ENCODE data around the gene TMEM178B.

The TMEM178B gene

GRCh38 chr7:141466151-141466904, 392.5 kb downstream of the TMEM178B start:
- no CpG with 5 or more reads among the region's 4 CpGs for WGBS (ENCODE audit: insufficient coverage, insufficient read length)
- DNase-seq (ENCODE audit: low read depth, low spot score): no peak

GRCh38 chr7:141468341-141468740, 394.5 kb downstream of the TMEM178B start:
- no peaks in the 10 kb centered on the region for H3K9me3 ChIP-seq (ENCODE audit: control insufficient read depth, insufficient read depth, low read length)
- H3K36me3 ChIP-seq (ENCODE audit: control insufficient read depth, insufficient read depth, low read length): no peaks in the 10 kb centered on the region
- no peak overlapping the region for H3K4me3 ChIP-seq (ENCODE audit: low read length)
- H3K27ac ChIP-seq (ENCODE audit: low read length): no peak overlapping the region
- peaks cover 2% of the 10 kb centered on the region; the same call in 1 of the 2 replicates for H3K4me1 ChIP-seq (ENCODE audit: control insufficient read depth, insufficient read depth, low read length)
- H3K27me3 ChIP-seq (ENCODE audit: control insufficient read depth, insufficient read depth, low read length): no peaks in the 10 kb centered on the region
- no CpG with 5 or more reads among the region's 5 CpGs for WGBS (ENCODE audit: insufficient coverage, insufficient read length)
- DNase-seq (ENCODE audit: low read depth, low spot score): no peak

More at GRCh38 chr7:141466151-141466904, 392.5 kb downstream of the TMEM178B start:
- Histone ChIP-seq H3K4me1 (ENCODE audit: control insufficient read depth, insufficient read depth, low read length) (peaks cover 2% of the 10 kb centered on the region; the same call in 1 of the 2 replicates), H3K4me3 (ENCODE audit: low read length) (no peak overlapping the region), H3K27ac (ENCODE audit: low read length) (no peak overlapping the region), H3K27me3 (ENCODE audit: control insufficient read depth, insufficient read depth, low read length) (no peaks in the 10 kb centered on the region), H3K9me3 (ENCODE audit: control insufficient read depth, insufficient read depth, low read length) (no peaks in the 10 kb centered on the region), H3K36me3 (ENCODE audit: control insufficient read depth, insufficient read depth, low read length) (no peaks in the 10 kb centered on the region)

- no peak overlapping the region for H3K27ac ChIP-seq (ENCODE audit: low read length)
- no peaks in the 10 kb centered on the region for H3K27me3 ChIP-seq (ENCODE audit: control insufficient read depth, insufficient read depth, low read length)
- WGBS (ENCODE audit: insufficient coverage, insufficient read length): no CpG with 5 or more reads among the region's 1 CpG
- H3K4me1 ChIP-seq (ENCODE audit: control insufficient read depth, insufficient read depth, low read length): no peaks in the 10 kb centered on the region
- no peak for DNase-seq (ENCODE audit: low read depth, low spot score)
- H3K9me3 ChIP-seq (ENCODE audit: control insufficient read depth, insufficient read depth, low read length): no peaks in the 10 kb centered on the region
- no peak overlapping the region for H3K4me3 ChIP-seq (ENCODE audit: low read length)
- no peaks in the 10 kb centered on the region for H3K36me3 ChIP-seq (ENCODE audit: control insufficient read depth, insufficient read depth, low read length)
Observed at GRCh38 chr7:141475679-141476078, 401.8 kb downstream of the TMEM178B start.

- no peaks in the 10 kb centered on the region for H3K4me1 ChIP-seq (ENCODE audit: control insufficient read depth, insufficient read depth, low read length)
- H3K4me3 ChIP-seq (ENCODE audit: low read length): no peak overlapping the region
- no peaks in the 10 kb centered on the region for H3K9me3 ChIP-seq (ENCODE audit: control insufficient read depth, insufficient read depth, low read length)
Observed at GRCh38 chr7:141477865-141478264, 404.0 kb downstream of the TMEM178B start.

GRCh38 chr7:141478845-141479244, 405.0 kb downstream of the TMEM178B start:
- no peaks in the 10 kb centered on the region for H3K4me1 ChIP-seq (ENCODE audit: control insufficient read depth, insufficient read depth, low read length)
- no peak overlapping the region for H3K4me3 ChIP-seq (ENCODE audit: low read length)
- H3K9me3 ChIP-seq (ENCODE audit: control insufficient read depth, insufficient read depth, low read length): no peaks in the 10 kb centered on the region
- no peaks in the 10 kb centered on the region for H3K27me3 ChIP-seq (ENCODE audit: control insufficient read depth, insufficient read depth, low read length)
- WGBS (ENCODE audit: insufficient coverage, insufficient read length): no CpG with 5 or more reads among the region's 4 CpGs
- H3K27ac ChIP-seq (ENCODE audit: low read length): no peak overlapping the region
- no peak for DNase-seq (ENCODE audit: low read depth, low spot score)
- H3K36me3 ChIP-seq (ENCODE audit: control insufficient read depth, insufficient read depth, low read length): no peaks in the 10 kb centered on the region

More at GRCh38 chr7:141477865-141478264, 404.0 kb downstream of the TMEM178B start:
- WGBS (ENCODE audit: insufficient coverage, insufficient read length): no CpG with 5 or more reads among the region's 4 CpGs
- Histone ChIP-seq H3K36me3 (ENCODE audit: control insufficient read depth, insufficient read depth, low read length) (no peaks in the 10 kb centered on the region), H3K27ac (ENCODE audit: low read length) (no peak overlapping the region), H3K27me3 (ENCODE audit: control insufficient read depth, insufficient read depth, low read length) (no peaks in the 10 kb centered on the region)
- DNase-seq (ENCODE audit: low read depth, low spot score): no peak

- Histone ChIP-seq H3K4me3 (ENCODE audit: low read length) (no peak overlapping the region), H3K9me3 (ENCODE audit: control insufficient read depth, insufficient read depth, low read length) (no peaks in the 10 kb centered on the region), H3K4me1 (ENCODE audit: control insufficient read depth, insufficient read depth, low read length) (no peaks in the 10 kb centered on the region), H3K27ac (ENCODE audit: low read length) (no peak overlapping the region), H3K27me3 (ENCODE audit: control insufficient read depth, insufficient read depth, low read length) (no peaks in the 10 kb centered on the region), H3K36me3 (ENCODE audit: control insufficient read depth, insufficient read depth, low read length) (no peaks in the 10 kb centered on the region)
- no CpG with 5 or more reads among the region's 9 CpGs for WGBS (ENCODE audit: insufficient coverage, insufficient read length)
- DNase-seq (ENCODE audit: low read depth, low spot score): no peak
Observed at GRCh38 chr7:141480953-141481352, 407.1 kb downstream of the TMEM178B start.

- no peaks in the 10 kb centered on the region for H3K9me3 ChIP-seq (ENCODE audit: control insufficient read depth, insufficient read depth, low read length)
- H3K4me1 ChIP-seq (ENCODE audit: control insufficient read depth, insufficient read depth, low read length): no peaks in the 10 kb centered on the region
- no peaks in the 10 kb centered on the region for H3K27me3 ChIP-seq (ENCODE audit: control insufficient read depth, insufficient read depth, low read length)
- H3K36me3 ChIP-seq (ENCODE audit: control insufficient read depth, insufficient read depth, low read length): no peaks in the 10 kb centered on the region
- WGBS (ENCODE audit: insufficient coverage, insufficient read length): no CpG with 5 or more reads among the region's 5 CpGs
- no peak for DNase-seq (ENCODE audit: low read depth, low spot score)
- H3K4me3 ChIP-seq (ENCODE audit: low read length): no peak overlapping the region
- no peak overlapping the region for H3K27ac ChIP-seq (ENCODE audit: low read length)
Observed at GRCh38 chr7:141481971-141482370, 408.1 kb downstream of the TMEM178B start.

GRCh38 chr7:141483044-141483443, 409.2 kb downstream of the TMEM178B start:
- no peak overlapping the region for H3K4me3 ChIP-seq (ENCODE audit: low read length)
- H3K9me3 ChIP-seq (ENCODE audit: control insufficient read depth, insufficient read depth, low read length): no peaks in the 10 kb centered on the region
- no peak overlapping the region for H3K27ac ChIP-seq (ENCODE audit: low read length)
- DNase-seq (ENCODE audit: low read depth, low spot score): no peak
- no peaks in the 10 kb centered on the region for H3K27me3 ChIP-seq (ENCODE audit: control insufficient read depth, insufficient read depth, low read length)
- no peaks in the 10 kb centered on the region for H3K4me1 ChIP-seq (ENCODE audit: control insufficient read depth, insufficient read depth, low read length)
- no CpG with 5 or more reads among the region's 2 CpGs for WGBS (ENCODE audit: insufficient coverage, insufficient read length)
- no peaks in the 10 kb centered on the region for H3K36me3 ChIP-seq (ENCODE audit: control insufficient read depth, insufficient read depth, low read length)

GRCh38 chr7:141484907-141485306, 411.0 kb downstream of the TMEM178B start:
- Histone ChIP-seq H3K27ac (ENCODE audit: low read length) (no peak overlapping the region), H3K36me3 (ENCODE audit: control insufficient read depth, insufficient read depth, low read length) (no peaks in the 10 kb centered on the region), H3K27me3 (ENCODE audit: control insufficient read depth, insufficient read depth, low read length) (no peaks in the 10 kb centered on the region), H3K4me3 (ENCODE audit: low read length) (no peak overlapping the region), H3K9me3 (ENCODE audit: control insufficient read depth, insufficient read depth, low read length) (no peaks in the 10 kb centered on the region), H3K4me1 (ENCODE audit: control insufficient read depth, insufficient read depth, low read length) (no peaks in the 10 kb centered on the region)
- WGBS (ENCODE audit: insufficient coverage, insufficient read length): no CpG with 5 or more reads among the region's 1 CpG
- DNase-seq (ENCODE audit: low read depth, low spot score): no peak

- H3K4me3 ChIP-seq (ENCODE audit: low read length): no peak overlapping the region
- H3K36me3 ChIP-seq (ENCODE audit: control insufficient read depth, insufficient read depth, low read length): no peaks in the 10 kb centered on the region
- no peak overlapping the region for H3K27ac ChIP-seq (ENCODE audit: low read length)
- H3K4me1 ChIP-seq (ENCODE audit: control insufficient read depth, insufficient read depth, low read length): peaks cover 2% of the 10 kb centered on the region; the same call in 1 of the 2 replicates
- DNase-seq (ENCODE audit: low read depth, low spot score): no peak
- H3K27me3 ChIP-seq (ENCODE audit: control insufficient read depth, insufficient read depth, low read length): no peaks in the 10 kb centered on the region
- no peaks in the 10 kb centered on the region for H3K9me3 ChIP-seq (ENCODE audit: control insufficient read depth, insufficient read depth, low read length)
- no CpG with 5 or more reads among the region's 3 CpGs for WGBS (ENCODE audit: insufficient coverage, insufficient read length)
Observed at GRCh38 chr7:141486959-141487358, 413.1 kb downstream of the TMEM178B start.

GRCh38 chr7:141490474-141490873, 416.6 kb downstream of the TMEM178B start:
- no CpG with 5 or more reads among the region's 2 CpGs for WGBS (ENCODE audit: insufficient coverage, insufficient read length)

More at GRCh38 chr7:141490474-141490873, 416.6 kb downstream of the TMEM178B start:
- DNase-seq (ENCODE audit: low read depth, low spot score): no peak
- Histone ChIP-seq H3K27me3 (ENCODE audit: control insufficient read depth, insufficient read depth, low read length) (no peaks in the 10 kb centered on the region), H3K4me3 (ENCODE audit: low read length) (no peak overlapping the region), H3K9me3 (ENCODE audit: control insufficient read depth, insufficient read depth, low read length) (no peaks in the 10 kb centered on the region), H3K4me1 (ENCODE audit: control insufficient read depth, insufficient read depth, low read length) (peaks cover 2% of the 10 kb centered on the region; the same call in 1 of the 2 replicates), H3K27ac (ENCODE audit: low read length) (no peak overlapping the region), H3K36me3 (ENCODE audit: control insufficient read depth, insufficient read depth, low read length) (no peaks in the 10 kb centered on the region)
